Measurements from ENCODE around the gene SPTBN4. TPM values are rescaled to one million over a fixed set of nuclear protein-coding genes. Genes with fewer than 3 reads are reported as not detected.
"Not testable (repeated sequence)": the region's sequence is repeated elsewhere in the genome, so short reads cannot be mapped to it uniquely, and the experiment has no call there.

SPTBN4 gene
- total RNA-seq, 2 donors from 2014 or later, result 0.79 to 2.0 TPM

DNA sequence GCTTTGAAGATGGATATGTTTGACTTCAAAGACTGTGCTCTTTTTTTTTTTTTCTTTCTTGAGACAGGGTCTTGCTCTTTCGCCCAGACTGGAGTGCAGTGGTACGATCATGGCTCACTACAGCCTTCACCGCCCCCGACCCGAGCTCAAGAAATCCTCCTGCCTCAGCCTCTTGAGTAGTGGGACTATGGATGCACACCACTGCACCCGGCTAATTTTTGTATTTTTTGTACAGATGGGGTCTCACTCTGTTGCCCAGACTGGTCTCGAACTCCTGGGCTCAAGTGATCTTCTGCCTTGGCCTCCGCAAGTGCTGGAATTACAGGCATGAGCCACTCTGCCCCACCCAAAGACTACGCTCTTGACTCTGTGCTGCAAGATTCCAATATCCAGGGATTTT, 50.4 kb downstream of the SPTBN4 start:
- Histone ChIP-seq H3K4me1 (ENCODE audit: control insufficient read depth, insufficient read depth, low read length) (no peaks in the 10 kb centered on the region), H3K36me3 (ENCODE audit: control insufficient read depth, insufficient read depth, low read length) (no peaks in the 10 kb centered on the region), H3K9ac (ENCODE audit: extremely low read depth, low read length, poor library complexity, severe bottlenecking) (no peak overlapping the region), H3K9me3 (ENCODE audit: control insufficient read depth, low read length) (no peaks in the 10 kb centered on the region), H3K27ac (ENCODE audit: low read depth, low read length) (no peak overlapping the region), H3K27me3 (ENCODE audit: control insufficient read depth, insufficient read depth, low read length, poor library complexity, severe bottlenecking) (peaks cover 94% of the 10 kb centered on the region), H3K4me3 (ENCODE audit: low read length) (no peak overlapping the region)
- Mint-ChIP-seq H3K27me3 (ENCODE audit: insufficient read depth) (peaks cover 92% of the 10 kb centered on the region), H3K27ac (no peak overlapping the region), H3K4me1 (no peaks in the 10 kb centered on the region), H3K9me3 (peaks cover 20% of the 10 kb centered on the region), H3K4me3 (no peak overlapping the region), H3K36me3 (ENCODE audit: low read depth) (peaks cover 2% of the 10 kb centered on the region)
- WGBS, 2 experiments (ENCODE audit: insufficient coverage in 1 of 2, insufficient read length in 1 of 2), result 87 to 91% methylated on average over 7 to 9 of the region's 9 CpGs
- no peak for TF ChIP-seq CTCF (conservative IDR thresholded peaks at IDR 0.05)
- no peak for DNase-seq

GRCh38 chr19:40519352-40520322, 52.8 kb downstream of the SPTBN4 start:
- Mint-ChIP-seq H3K4me3 (no peak overlapping the region), H3K27me3 (ENCODE audit: insufficient read depth) (peaks cover 75% of the 10 kb centered on the region)
- no peak overlapping the region for H3K4me3 ChIP-seq (ENCODE audit: low read length)

DNA sequence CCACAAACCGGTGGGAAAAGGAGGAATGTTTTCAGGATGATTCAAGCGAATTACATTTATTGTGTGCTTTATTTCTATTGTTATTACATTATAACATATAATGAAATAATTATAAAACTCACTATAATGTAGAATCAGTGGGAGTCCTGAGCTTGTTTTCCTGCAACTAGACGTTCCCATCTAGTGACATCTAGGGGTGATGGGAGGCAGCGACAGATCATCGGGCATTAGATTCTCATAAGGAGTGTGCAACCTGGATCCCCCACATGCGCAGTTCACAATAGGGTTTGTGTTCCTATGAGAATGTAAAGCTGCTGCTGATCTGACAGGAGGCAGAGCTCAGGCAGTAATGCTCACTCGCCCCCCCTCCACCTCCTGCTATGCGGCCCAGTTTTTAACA, 54.5 kb downstream of the SPTBN4 start:
- H3K27me3 Mint-ChIP-seq (ENCODE audit: insufficient read depth), result peaks cover 73% of the 10 kb centered on the region

More at GRCh38 chr19:40519352-40520322, 52.8 kb downstream of the SPTBN4 start:
- no peaks in the 10 kb centered on the region for H3K4me1 ChIP-seq (ENCODE audit: control insufficient read depth, insufficient read depth, low read length)
- H3K36me3 Mint-ChIP-seq (ENCODE audit: low read depth), result peaks cover 2% of the 10 kb centered on the region
- peak; percentile 81 for DNase-seq
- peak; percentile 55 for TF ChIP-seq CTCF (conservative IDR thresholded peaks at IDR 0.05)
- H3K9ac ChIP-seq (ENCODE audit: extremely low read depth, low read length, poor library complexity, severe bottlenecking), result no peak overlapping the region
- no peak overlapping the region for H3K27ac ChIP-seq (ENCODE audit: low read depth, low read length)
- H3K9me3 ChIP-seq (ENCODE audit: control insufficient read depth, low read length), result no peaks in the 10 kb centered on the region
- peaks cover 12% of the 10 kb centered on the region for H3K9me3 Mint-ChIP-seq
- 25 to 31% methylated on average over 36 to 91 of the region's 91 CpGs for WGBS, 2 experiments (ENCODE audit: insufficient coverage in 1 of 2, insufficient read length in 1 of 2)
- H3K36me3 ChIP-seq (ENCODE audit: control insufficient read depth, insufficient read depth, low read length), result no peaks in the 10 kb centered on the region
- H3K27me3 ChIP-seq (ENCODE audit: control insufficient read depth, insufficient read depth, low read length, poor library complexity, severe bottlenecking), result peaks cover 70% of the 10 kb centered on the region
- H3K4me1 Mint-ChIP-seq, result no peaks in the 10 kb centered on the region
- no peak overlapping the region for H3K27ac Mint-ChIP-seq

DNA sequence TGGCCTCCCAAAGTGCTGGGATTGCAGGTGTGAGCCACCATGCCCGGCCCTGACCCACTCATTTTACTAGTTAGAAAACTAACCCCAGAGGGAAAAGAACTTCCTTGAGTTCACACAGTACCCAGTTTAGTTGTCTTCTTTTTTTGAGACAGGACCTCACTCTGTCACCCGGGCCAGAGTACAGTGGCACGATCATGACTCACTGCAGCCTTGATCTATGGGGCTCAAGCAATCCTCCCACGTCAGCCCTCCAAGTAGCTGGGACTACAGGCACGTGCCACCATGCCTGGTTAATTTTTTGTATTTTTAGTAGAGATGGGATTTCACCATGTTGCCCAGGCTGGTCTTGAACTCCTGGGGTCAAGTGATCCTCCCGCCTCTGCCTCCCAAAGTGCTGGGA, 55.1 kb downstream of the SPTBN4 start:
- not testable (repeated sequence) for H3K27ac ChIP-seq (ENCODE audit: low read depth, low read length); H3K4me1 Mint-ChIP-seq; H3K4me1 ChIP-seq (ENCODE audit: control insufficient read depth, insufficient read depth, low read length); DNase-seq; H3K36me3 ChIP-seq (ENCODE audit: control insufficient read depth, insufficient read depth, low read length); H3K9ac ChIP-seq (ENCODE audit: extremely low read depth, low read length, poor library complexity, severe bottlenecking); H3K9me3 ChIP-seq (ENCODE audit: control insufficient read depth, low read length); H3K27ac Mint-ChIP-seq; H3K4me3 ChIP-seq (ENCODE audit: low read length); H3K36me3 Mint-ChIP-seq (ENCODE audit: low read depth); H3K4me3 Mint-ChIP-seq
- H3K27me3 ChIP-seq (ENCODE audit: control insufficient read depth, insufficient read depth, low read length, poor library complexity, severe bottlenecking), result peaks cover 50% of the 10 kb centered on the region
- peaks cover 68% of the 10 kb centered on the region for H3K27me3 Mint-ChIP-seq (ENCODE audit: insufficient read depth)
- H3K9me3 Mint-ChIP-seq, result peaks cover 12% of the 10 kb centered on the region
- 86 to 87% methylated on average over 5 to 6 of the region's 6 CpGs for WGBS, 2 experiments (ENCODE audit: insufficient coverage in 1 of 2, insufficient read length in 1 of 2)

More for the DNA sequence above, 54.5 kb downstream of the SPTBN4 start:
- Mint-ChIP-seq H3K4me3 (no peak overlapping the region), H3K9me3 (peaks cover 12% of the 10 kb centered on the region), H3K27ac (no peak overlapping the region), H3K4me1 (no peaks in the 10 kb centered on the region), H3K36me3 (ENCODE audit: low read depth) (peaks cover 2% of the 10 kb centered on the region)
- no peak overlapping the region for H3K9ac ChIP-seq (ENCODE audit: extremely low read depth, low read length, poor library complexity, severe bottlenecking)
- peak; percentile 28 for TF ChIP-seq CTCF (conservative IDR thresholded peaks at IDR 0.05)
- H3K4me1 ChIP-seq (ENCODE audit: control insufficient read depth, insufficient read depth, low read length), result no peaks in the 10 kb centered on the region
- WGBS, 2 experiments (ENCODE audit: insufficient coverage in 1 of 2, insufficient read length in 1 of 2), result 87 to 89% methylated on average over 6 of the region's 8 CpGs
- no peaks in the 10 kb centered on the region for H3K9me3 ChIP-seq (ENCODE audit: control insufficient read depth, low read length)
- no peak for DNase-seq
- H3K36me3 ChIP-seq (ENCODE audit: control insufficient read depth, insufficient read depth, low read length), result no peaks in the 10 kb centered on the region
- no peak overlapping the region for H3K4me3 ChIP-seq (ENCODE audit: low read length)
- H3K27ac ChIP-seq (ENCODE audit: low read depth, low read length), result no peak overlapping the region
- peaks cover 56% of the 10 kb centered on the region for H3K27me3 ChIP-seq (ENCODE audit: control insufficient read depth, insufficient read depth, low read length, poor library complexity, severe bottlenecking)

Data from endodermal cell (in vitro differentiated cells).